ENCODE measurements around the gene CTSE.

DNA sequence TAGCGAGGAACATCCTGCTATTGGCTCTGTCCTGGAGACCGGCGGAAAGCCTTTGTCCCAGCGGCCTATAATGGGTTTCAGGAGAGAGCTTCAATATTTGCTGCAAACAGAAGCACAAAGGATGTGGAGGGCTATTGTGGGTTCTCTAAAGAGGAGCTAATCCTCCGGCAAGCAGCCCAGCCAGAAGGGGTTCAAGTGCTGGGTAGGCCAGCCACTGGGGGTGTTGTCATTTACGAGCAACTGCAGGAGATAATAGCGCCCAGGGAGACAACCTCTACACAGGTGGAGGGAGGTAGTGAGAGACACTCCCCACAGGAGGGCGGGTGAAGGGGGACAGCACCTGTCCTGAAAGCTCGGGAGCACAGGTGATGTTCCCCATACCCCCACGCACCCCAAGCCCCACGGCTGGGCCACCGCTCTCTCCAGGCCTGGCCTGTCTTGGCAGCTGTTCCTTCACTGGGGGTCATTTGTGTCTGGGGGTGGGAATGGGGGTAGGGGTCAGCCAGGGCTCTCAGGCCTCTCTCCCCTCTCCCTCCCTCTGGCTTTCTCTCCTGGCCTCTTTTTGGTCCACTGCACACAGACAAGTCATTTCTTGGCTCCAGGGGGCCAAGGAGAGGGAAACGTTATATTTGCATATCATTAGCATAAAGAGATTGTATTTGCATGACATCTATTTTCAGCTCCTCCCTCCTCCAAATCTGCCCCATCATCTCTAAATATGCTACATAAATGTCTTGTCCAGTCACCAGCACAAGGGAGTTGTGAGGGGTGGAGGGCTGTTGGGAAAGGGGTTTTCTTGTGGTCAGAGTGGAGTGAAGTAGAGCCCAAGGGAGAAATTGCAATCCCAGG lies 58.4 kb downstream of the CTSE start:
- TF ChIP-seq, protein P1, sequence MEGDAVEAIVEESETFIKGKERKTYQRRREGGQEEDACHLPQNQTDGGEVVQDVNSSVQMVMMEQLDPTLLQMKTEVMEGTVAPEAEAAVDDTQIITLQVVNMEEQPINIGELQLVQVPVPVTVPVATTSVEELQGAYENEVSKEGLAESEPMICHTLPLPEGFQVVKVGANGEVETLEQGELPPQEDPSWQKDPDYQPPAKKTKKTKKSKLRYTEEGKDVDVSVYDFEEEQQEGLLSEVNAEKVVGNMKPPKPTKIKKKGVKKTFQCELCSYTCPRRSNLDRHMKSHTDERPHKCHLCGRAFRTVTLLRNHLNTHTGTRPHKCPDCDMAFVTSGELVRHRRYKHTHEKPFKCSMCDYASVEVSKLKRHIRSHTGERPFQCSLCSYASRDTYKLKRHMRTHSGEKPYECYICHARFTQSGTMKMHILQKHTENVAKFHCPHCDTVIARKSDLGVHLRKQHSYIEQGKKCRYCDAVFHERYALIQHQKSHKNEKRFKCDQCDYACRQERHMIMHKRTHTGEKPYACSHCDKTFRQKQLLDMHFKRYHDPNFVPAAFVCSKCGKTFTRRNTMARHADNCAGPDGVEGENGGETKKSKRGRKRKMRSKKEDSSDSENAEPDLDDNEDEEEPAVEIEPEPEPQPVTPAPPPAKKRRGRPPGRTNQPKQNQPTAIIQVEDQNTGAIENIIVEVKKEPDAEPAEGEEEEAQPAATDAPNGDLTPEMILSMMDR (IDR thresholded peaks at IDR 0.05): no peak
- TF ChIP-seq EZH2 (IDR thresholded peaks at IDR 0.05; ENCODE audit: borderline replicate concordance, insufficient read depth, low read depth, low read length, poor library complexity, severe bottlenecking): no peak

Data from B cell (primary cell).